IPS-15b (cell line): Measurements from ENCODE around the gene IQGAP2.

Source experiments
- H3K27me3 ChIP-seq: one replicate; pipeline ENCODE4 v1.6.1; 2013; ENCODE audit warnings: low read length; ENCODE audit not compliant: control insufficient read depth, insufficient read depth
- H3K36me3 ChIP-seq: one replicate; pipeline ENCODE4 v1.6.1; 2013; ENCODE audit warnings: low read length; ENCODE audit not compliant: control insufficient read depth, insufficient read depth
- H3K4me1 ChIP-seq: one replicate; pipeline ENCODE4 v1.6.1; 2013; ENCODE audit warnings: mild to moderate bottlenecking, low read length; ENCODE audit not compliant: control insufficient read depth, insufficient read depth
- H3K4me3 ChIP-seq: one replicate; pipeline ENCODE4 v1.5.1; 2013; ENCODE audit warnings: low read depth, low read length
- H3K9ac ChIP-seq: one replicate; pipeline ENCODE4 v1.6.1; 2013; ENCODE audit warnings: low read depth, mild to moderate bottlenecking, low read length
- H3K9me3 ChIP-seq: one replicate; pipeline ENCODE4 v1.6.1; 2013; ENCODE audit warnings: mild to moderate bottlenecking, low read length; ENCODE audit not compliant: control insufficient read depth, insufficient read depth

IQGAP2 gene

GRCh38 chr5:76404223-76405211 lies 1.4 kb downstream of the IQGAP2 start:
- H3K9me3 ChIP-seq, result no peaks in the 10 kb centered on the region
- peaks cover 5% of the 10 kb centered on the region for H3K27me3 ChIP-seq
- no peaks in the 10 kb centered on the region for H3K36me3 ChIP-seq
- peaks cover 8% of the 10 kb centered on the region for H3K4me1 ChIP-seq
- H3K4me3 ChIP-seq, result peak overlapping the region; percentile 70
- peak overlapping the region; percentile 9 for H3K9ac ChIP-seq

GRCh38 chr5:76406014-76406413 lies 2.9 kb downstream of the IQGAP2 start:
- Histone ChIP-seq H3K4me1 (peaks cover 8% of the 10 kb centered on the region), H3K27me3 (peaks cover 2% of the 10 kb centered on the region), H3K4me3 (no peak overlapping the region), H3K9ac (no peak overlapping the region), H3K9me3 (no peaks in the 10 kb centered on the region), H3K36me3 (no peaks in the 10 kb centered on the region)

GRCh38 chr5:76406673-76407072 lies 3.6 kb downstream of the IQGAP2 start:
- Histone ChIP-seq H3K4me1 (peaks cover 13% of the 10 kb centered on the region), H3K9me3 (no peaks in the 10 kb centered on the region), H3K4me3 (no peak overlapping the region), H3K9ac (no peak overlapping the region), H3K36me3 (no peaks in the 10 kb centered on the region), H3K27me3 (no peaks in the 10 kb centered on the region)

- no peaks in the 10 kb centered on the region for H3K9me3 ChIP-seq
- no peaks in the 10 kb centered on the region for H3K27me3 ChIP-seq
- H3K4me1 ChIP-seq, result peaks cover 15% of the 10 kb centered on the region
- no peaks in the 10 kb centered on the region for H3K36me3 ChIP-seq
- no peak overlapping the region for H3K4me3 ChIP-seq
- H3K9ac ChIP-seq, result no peak overlapping the region
Observed at GRCh38 chr5:76408104-76408654, 5.1 kb downstream of the IQGAP2 start.

- Histone ChIP-seq H3K4me1 (peaks cover 7% of the 10 kb centered on the region), H3K4me3 (no peak overlapping the region), H3K9ac (no peak overlapping the region), H3K9me3 (no peaks in the 10 kb centered on the region), H3K27me3 (no peaks in the 10 kb centered on the region), H3K36me3 (no peaks in the 10 kb centered on the region)
Observed at GRCh38 chr5:76412511-76412910, 9.4 kb downstream of the IQGAP2 start.

GRCh38 chr5:76413746-76414145 lies 10.7 kb downstream of the IQGAP2 start:
- Histone ChIP-seq H3K4me3 (no peak overlapping the region), H3K36me3 (no peaks in the 10 kb centered on the region), H3K4me1 (peaks cover 7% of the 10 kb centered on the region), H3K9ac (no peak overlapping the region), H3K27me3 (no peaks in the 10 kb centered on the region), H3K9me3 (no peaks in the 10 kb centered on the region)

GRCh38 chr5:76414788-76415187 lies 11.7 kb downstream of the IQGAP2 start:
- no peaks in the 10 kb centered on the region for H3K36me3 ChIP-seq
- H3K4me1 ChIP-seq, result peaks cover 7% of the 10 kb centered on the region
- H3K27me3 ChIP-seq, result no peaks in the 10 kb centered on the region
- H3K9ac ChIP-seq, result no peak overlapping the region
- no peaks in the 10 kb centered on the region for H3K9me3 ChIP-seq
- H3K4me3 ChIP-seq, result no peak overlapping the region

GRCh38 chr5:76415855-76416254 lies 12.8 kb downstream of the IQGAP2 start:
- no peaks in the 10 kb centered on the region for H3K36me3 ChIP-seq
- no peak overlapping the region for H3K4me3 ChIP-seq
- H3K9ac ChIP-seq, result no peak overlapping the region
- H3K9me3 ChIP-seq, result no peaks in the 10 kb centered on the region
- H3K27me3 ChIP-seq, result no peaks in the 10 kb centered on the region
- H3K4me1 ChIP-seq, result peaks cover 7% of the 10 kb centered on the region

GRCh38 chr5:76419597-76420298 lies 16.7 kb downstream of the IQGAP2 start:
- Histone ChIP-seq H3K27me3 (no peaks in the 10 kb centered on the region), H3K9me3 (no peaks in the 10 kb centered on the region), H3K9ac (no peak overlapping the region), H3K4me1 (peaks cover 7% of the 10 kb centered on the region), H3K4me3 (no peak overlapping the region), H3K36me3 (no peaks in the 10 kb centered on the region)

- H3K27me3 ChIP-seq, result no peaks in the 10 kb centered on the region
- no peaks in the 10 kb centered on the region for H3K36me3 ChIP-seq
- H3K4me3 ChIP-seq, result no peak overlapping the region
- peaks cover 27% of the 10 kb centered on the region for H3K4me1 ChIP-seq
- H3K9me3 ChIP-seq, result no peaks in the 10 kb centered on the region
- no peak overlapping the region for H3K9ac ChIP-seq
Observed at GRCh38 chr5:76422227-76422626, 19.1 kb downstream of the IQGAP2 start.

- Histone ChIP-seq H3K27me3 (no peaks in the 10 kb centered on the region), H3K9me3 (no peaks in the 10 kb centered on the region), H3K4me3 (no peak overlapping the region), H3K36me3 (no peaks in the 10 kb centered on the region), H3K4me1 (peaks cover 32% of the 10 kb centered on the region), H3K9ac (no peak overlapping the region)
Observed at GRCh38 chr5:76422742-76423141, 19.7 kb downstream of the IQGAP2 start.
